Nucleus accumbens (tissue), 56 donors: ENCODE measurements around the gene TCF12.

Experiments used
- DNase-seq, 56 donors: peaks; one replicate each; lab custom pipeline; 2025; lab: John Stamatoyannopoulos, UW

Gene TCF12

DNA sequence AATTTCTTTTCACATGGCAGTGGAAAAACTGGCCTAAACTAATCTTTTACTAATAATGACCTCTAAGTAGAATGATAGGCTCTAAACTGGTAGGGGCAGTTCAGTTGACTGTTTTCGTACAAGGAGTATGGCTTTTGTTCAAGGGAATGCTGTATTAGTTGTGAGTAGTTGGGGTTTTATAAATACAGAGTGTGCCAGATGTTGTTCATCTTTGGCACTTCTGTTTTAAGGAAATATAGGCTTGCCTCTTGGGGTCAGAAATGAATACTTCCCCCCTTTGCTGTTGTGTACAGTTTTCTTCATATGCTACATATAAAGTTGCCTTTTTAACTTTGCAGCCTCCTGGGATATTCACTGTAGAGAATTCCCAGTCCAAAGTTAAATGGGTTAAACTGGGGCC, 276.9 kb downstream of the TCF12 start:
- no peak for DNase-seq

GRCh38 chr15:57196865-57197264, 278.4 kb downstream of the TCF12 start:
- no peak for DNase-seq

DNA sequence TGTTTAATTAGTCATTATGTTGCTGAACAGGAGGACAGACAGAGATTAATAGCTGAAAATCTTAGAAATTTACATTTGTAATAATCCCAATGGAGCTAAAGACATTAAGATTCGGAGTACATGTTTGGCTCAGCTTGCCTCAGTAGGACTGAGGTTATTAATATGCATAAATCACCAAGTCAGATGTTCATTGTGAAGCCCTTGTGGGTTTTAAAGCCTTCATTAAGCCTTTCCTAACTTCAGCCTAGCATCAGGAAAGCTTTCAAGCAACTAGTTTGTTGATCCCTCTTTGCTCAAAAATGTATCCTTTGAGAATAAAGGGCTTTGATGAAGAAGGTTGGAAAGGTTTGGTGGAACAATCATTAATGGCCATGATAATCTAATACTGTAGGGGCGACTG, 279.7 kb downstream of the TCF12 start:
- no peak for DNase-seq

- DNase-seq: peak in 4 of 56 donors; percentile 4 to 23 (median 8)
Measured at GRCh38 chr15:57198654-57199291, 280.3 kb downstream of the TCF12 start.

- no peak for DNase-seq
Measured at GRCh38 chr15:57201578-57201977, 283.1 kb downstream of the TCF12 start.

DNA sequence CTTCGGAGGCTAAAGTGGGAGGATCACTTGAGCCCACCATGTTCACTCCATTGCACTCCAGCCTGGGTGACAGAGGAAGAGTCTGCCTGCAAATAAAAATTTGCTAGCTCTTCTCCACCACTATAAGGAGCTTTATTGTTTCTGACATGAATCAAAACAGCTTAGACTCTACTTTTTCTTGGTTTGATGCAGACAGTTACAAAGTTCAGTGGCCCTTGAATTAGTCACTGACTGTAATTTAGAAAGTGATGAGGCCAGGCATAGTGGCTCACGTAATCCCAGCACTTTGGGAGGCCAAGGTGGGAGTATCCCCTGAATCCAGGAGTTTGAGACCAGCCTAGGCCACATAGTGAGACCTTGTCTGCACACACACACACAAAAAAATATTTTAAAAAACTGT, 285.5 kb downstream of the TCF12 start:
- no peak for DNase-seq

- no peak for DNase-seq
Measured at GRCh38 chr15:57205027-57205855, 286.8 kb downstream of the TCF12 start.

- DNase-seq: no peak
Measured at GRCh38 chr15:57205996-57206395, 287.6 kb downstream of the TCF12 start.

DNA sequence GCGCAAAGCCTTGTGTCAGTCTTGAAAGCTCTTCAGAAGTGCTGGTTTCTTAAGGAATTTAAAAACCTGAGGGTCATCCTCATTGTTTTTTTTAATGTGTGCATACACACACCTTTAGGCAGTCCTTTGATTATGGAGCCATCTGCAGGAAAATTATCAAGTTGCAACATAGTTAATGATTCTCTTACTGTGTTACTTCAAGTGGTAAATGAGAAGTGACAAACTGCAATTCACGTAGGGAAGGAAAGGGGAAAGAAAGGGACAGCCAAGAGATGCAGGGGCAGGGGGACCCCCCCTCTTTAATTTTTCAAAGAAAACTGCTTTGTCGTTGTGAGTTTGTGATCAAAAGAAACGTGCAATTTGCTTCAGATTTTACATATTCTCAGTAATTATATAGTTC, 295.4 kb downstream of the TCF12 start:
- peak in 2 of 56 donors; percentile 1 to 20 for DNase-seq

DNA sequence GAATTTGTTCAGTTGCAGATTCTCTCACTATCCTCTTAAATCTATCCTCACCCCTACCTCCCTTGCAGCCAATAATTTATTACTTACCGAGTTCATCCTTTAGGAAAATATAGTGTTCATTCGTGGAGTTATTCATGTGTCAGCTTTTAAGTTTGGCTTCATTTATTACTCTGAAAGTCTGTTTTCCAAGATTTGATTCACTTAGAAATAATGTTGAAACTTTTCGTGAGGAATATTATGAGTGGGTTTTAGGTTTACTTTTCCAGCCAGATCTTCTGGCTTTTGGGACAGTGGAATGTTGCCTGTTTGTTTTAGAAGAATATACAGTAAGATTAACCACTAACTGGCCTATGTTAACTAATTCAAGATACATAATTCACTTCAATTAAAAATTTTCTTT, 296.9 kb downstream of the TCF12 start:
- DNase-seq: no peak

DNA sequence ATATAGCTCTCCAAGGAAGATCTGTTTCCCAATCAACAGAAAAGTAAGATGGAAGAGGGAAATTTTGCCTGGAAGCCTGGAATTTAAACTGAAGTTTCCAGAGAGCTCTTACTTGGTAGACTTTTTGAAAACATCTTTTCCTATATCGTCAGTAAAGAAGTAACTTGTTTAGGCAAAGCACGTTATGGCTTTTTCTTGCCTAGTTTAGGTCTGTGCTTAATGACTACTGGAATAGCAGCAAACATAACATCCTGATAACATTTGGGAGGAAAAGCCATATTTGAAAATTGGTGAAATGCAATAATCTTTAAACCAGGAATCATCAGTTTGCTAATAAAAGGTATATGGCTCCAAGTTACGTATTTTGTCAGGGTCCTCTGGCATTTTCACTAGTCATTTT, 297.4 kb downstream of the TCF12 start:
- DNase-seq: no peak

GRCh38 chr15:57216288-57216687, 297.8 kb downstream of the TCF12 start:
- DNase-seq: peak in 10 of 56 donors; percentile 2 to 54 (median 24)

- DNase-seq: peak in 5 of 56 donors; percentile 6 to 18 (median 14)
Measured at GRCh38 chr15:57217778-57218598, 299.5 kb downstream of the TCF12 start.

DNA sequence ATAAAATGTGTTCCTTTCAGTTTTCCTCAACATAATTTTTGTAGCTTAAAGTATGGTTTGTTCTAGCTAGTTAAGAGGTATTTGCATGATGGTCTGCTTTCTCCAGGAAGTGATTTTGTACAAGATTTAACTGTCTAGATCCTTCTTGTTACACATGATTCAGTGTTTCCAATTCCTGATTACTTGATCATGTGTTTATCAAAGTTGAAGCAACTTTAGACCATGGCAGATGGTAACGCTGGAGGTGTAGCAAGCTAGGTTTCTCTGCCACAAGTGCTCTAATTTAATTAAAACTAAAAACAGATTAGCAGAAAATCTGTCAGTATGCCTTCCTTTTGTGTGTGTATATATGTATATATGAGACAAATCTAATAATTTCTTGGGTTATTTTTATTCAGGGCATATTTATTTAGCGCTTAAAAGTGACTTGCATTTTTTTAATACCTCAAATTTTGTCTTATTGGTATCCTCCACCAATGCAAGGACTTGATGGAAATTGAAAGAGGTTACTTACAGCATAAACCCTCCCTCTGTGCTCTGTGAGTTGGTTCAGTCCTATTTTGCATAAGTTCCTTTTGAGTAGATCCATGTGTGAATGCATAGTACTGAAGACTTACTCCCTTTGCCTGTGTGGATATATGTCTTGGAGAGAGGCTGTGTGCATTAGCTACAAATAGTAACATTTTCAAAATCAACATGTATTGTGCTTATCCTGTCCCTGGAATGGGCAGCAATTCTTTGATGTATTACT, 300.6 kb downstream of the TCF12 start:
- peak in 2 of 56 donors; percentile 7 to 14 for DNase-seq

DNA sequence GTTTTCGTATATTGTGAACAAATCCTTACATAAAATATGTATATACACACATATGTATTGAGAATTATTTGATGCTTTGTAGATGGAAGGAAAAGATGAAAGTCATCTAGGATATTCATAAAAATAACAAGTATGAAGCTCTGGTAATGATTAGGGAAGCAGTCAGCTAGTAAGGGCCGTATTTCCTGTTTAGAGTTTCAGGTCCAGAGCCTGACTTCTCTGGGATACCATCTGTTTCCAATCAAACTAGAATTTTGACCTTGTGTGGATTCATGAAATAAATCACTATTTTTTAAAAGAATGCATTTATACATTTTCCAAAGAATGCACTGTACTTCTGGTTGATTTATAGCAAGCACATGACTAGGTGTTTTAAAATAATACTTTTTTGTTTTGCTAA, 301.8 kb downstream of the TCF12 start:
- no peak for DNase-seq

DNA sequence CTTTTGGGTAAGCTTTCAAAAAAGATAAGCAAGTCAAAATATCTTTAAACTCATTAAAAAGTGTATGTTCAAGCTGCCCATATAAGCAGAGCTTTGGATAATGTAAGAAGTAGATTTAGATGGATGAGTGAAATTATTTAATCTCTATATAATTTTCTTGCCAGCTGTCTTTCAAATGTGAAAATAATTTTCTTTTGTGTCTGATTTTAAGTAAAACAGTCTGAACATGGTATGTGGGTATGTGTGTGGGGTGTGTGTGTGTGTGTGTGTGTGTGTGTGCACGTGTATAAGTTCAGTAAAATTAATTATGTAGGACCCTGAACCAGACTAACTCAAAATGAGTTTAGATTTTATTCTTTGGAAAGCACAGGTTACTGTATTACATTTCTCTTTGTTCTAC, 302.7 kb downstream of the TCF12 start:
- DNase-seq: no peak

DNA sequence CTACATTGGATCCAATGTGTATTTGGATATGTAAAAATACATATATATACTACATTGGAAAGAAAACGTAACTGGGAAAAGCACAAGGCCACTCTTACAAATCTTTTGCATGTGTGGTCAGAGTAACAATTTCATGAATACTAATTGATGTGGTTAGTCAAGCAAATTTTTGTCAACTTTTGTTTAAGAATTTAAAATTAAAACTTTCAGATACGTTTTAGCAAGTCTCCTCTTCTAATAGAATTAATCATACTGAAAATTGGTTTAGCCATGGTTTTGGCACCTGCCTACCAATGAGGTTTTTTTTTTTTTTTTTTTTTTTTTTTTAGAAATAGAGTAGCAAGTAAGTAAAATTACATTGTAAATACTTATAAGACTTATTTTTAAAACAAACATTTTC, 304.9 kb downstream of the TCF12 start:
- no peak for DNase-seq

- no peak for DNase-seq
Measured at GRCh38 chr15:57223887-57224286, 305.4 kb downstream of the TCF12 start.

- DNase-seq: no peak
Measured at GRCh38 chr15:57224664-57225063, 306.2 kb downstream of the TCF12 start.

DNA sequence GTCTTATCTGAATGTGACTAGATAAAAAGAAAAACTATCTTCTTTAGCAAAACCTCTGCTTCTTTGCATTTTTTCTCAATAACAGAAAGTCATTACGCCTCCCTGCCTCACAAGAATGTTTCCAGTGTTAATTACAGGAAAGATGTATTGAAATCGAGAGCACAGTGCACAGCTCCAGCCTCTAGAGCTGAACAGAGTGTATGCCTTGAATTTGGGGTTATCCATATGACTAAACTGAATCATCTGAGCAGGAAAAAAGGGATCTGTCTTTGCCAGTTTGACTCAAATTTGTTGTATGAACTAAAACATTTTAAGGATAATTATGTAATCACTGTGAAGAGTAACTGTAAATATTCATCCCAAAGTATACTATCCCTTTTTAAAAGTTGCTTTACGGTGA, 308.7 kb downstream of the TCF12 start:
- DNase-seq: no peak
